OCI-LY3 (cell line): Measurements from ENCODE around the gene SPDYE1.
"Not testable (repeated sequence)": the region's sequence is repeated elsewhere in the genome, so short reads cannot be mapped to it uniquely, and the experiment has no call there.

Experiments used
- EZH2phosphoT487 ChIP-seq: fragments of 200-600 bp; shearing (Covaris generic); IDR thresholded peaks from 2 replicates; pipeline ENCODE4 v1.6.1; 2018; ENCODE audit warnings: antibody characterized with exemption, mixed run types, low read depth
- TF ChIP-seq, protein P1 (sequence below): fragments of 200-600, 300-600 bp; sonication (generic); IDR thresholded peaks from 2 replicates; pipeline ENCODE4 v1.5.1; 2014; ENCODE audit warnings: antibody characterized with exemption, low read length, low read depth

DNA sequence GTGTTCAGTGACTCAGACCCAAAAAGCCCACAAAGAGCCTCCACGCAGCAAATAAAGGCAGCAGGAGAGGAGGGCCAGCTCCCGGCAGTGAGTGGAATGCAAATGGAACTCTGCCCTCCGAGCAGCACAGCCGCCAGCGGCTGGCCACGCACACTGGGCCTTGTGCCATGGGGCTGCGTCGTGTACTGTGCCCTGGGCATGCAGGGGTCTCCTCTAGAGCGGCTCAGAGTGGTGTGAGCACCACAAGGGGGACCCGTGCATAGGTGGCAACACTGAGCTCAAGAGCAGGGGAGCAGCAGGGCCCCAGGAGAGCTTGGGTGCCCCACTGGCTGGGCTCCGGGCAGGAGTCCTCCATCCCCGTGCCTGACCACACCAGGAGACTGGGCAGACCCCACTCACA is 17.4 kb downstream of the SPDYE1 start:
- TF ChIP-seq, protein P1, sequence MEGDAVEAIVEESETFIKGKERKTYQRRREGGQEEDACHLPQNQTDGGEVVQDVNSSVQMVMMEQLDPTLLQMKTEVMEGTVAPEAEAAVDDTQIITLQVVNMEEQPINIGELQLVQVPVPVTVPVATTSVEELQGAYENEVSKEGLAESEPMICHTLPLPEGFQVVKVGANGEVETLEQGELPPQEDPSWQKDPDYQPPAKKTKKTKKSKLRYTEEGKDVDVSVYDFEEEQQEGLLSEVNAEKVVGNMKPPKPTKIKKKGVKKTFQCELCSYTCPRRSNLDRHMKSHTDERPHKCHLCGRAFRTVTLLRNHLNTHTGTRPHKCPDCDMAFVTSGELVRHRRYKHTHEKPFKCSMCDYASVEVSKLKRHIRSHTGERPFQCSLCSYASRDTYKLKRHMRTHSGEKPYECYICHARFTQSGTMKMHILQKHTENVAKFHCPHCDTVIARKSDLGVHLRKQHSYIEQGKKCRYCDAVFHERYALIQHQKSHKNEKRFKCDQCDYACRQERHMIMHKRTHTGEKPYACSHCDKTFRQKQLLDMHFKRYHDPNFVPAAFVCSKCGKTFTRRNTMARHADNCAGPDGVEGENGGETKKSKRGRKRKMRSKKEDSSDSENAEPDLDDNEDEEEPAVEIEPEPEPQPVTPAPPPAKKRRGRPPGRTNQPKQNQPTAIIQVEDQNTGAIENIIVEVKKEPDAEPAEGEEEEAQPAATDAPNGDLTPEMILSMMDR, result not testable (repeated sequence)
- not testable (repeated sequence) for TF ChIP-seq EZH2phosphoT487
